ENCODE data around the gene PRKAR1B.

GRCh38 chr7:668958-669357 is 58.1 kb downstream of the PRKAR1B start:
- no peak for TF ChIP-seq EZH2 (IDR thresholded peaks at IDR 0.05; ENCODE audit: borderline replicate concordance, low read depth, low read length, poor library complexity, severe bottlenecking)
- TF ChIP-seq, protein P1, sequence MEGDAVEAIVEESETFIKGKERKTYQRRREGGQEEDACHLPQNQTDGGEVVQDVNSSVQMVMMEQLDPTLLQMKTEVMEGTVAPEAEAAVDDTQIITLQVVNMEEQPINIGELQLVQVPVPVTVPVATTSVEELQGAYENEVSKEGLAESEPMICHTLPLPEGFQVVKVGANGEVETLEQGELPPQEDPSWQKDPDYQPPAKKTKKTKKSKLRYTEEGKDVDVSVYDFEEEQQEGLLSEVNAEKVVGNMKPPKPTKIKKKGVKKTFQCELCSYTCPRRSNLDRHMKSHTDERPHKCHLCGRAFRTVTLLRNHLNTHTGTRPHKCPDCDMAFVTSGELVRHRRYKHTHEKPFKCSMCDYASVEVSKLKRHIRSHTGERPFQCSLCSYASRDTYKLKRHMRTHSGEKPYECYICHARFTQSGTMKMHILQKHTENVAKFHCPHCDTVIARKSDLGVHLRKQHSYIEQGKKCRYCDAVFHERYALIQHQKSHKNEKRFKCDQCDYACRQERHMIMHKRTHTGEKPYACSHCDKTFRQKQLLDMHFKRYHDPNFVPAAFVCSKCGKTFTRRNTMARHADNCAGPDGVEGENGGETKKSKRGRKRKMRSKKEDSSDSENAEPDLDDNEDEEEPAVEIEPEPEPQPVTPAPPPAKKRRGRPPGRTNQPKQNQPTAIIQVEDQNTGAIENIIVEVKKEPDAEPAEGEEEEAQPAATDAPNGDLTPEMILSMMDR (conservative IDR thresholded peaks at IDR 0.05; ENCODE audit: low read depth, low read length): no peak

Measured in A673 (cell line).